Stimulated activated CD8-positive, alpha-beta memory T cell treated with anti-CD3 and anti-CD28 coated beads, Interleukin-15, amount 100 ng/mL, for 1 hour (primary cell): ENCODE measurements around the gene TMEM244.
"Not testable (repeated sequence)": the region's sequence is repeated elsewhere in the genome, so short reads cannot be mapped to it uniquely, and the experiment has no call there.

Experiments used
- DNase-seq: peaks from one replicate; pipeline ENCODE4 v3.0.0-alpha.2; 2020; ENCODE audit warnings: low read depth

The TMEM244 gene

GRCh38 chr6:129866688-129867087 is 5.6 kb upstream of the TMEM244 start:
- DNase-seq: no peak

GRCh38 chr6:129866256-129866655 is 5.1 kb upstream of the TMEM244 start:
- DNase-seq: no peak

GRCh38 chr6:129865013-129865412 is 3.9 kb upstream of the TMEM244 start:
- no peak for DNase-seq

GRCh38 chr6:129863664-129864063 is 2.5 kb upstream of the TMEM244 start:
- no peak for DNase-seq

GRCh38 chr6:129859524-129859923 is 1.6 kb downstream of the TMEM244 start:
- DNase-seq: no peak

- no peak for DNase-seq
Observed at GRCh38 chr6:129857838-129858237, 3.3 kb downstream of the TMEM244 start.

GRCh38 chr6:129853996-129854711 is 7.0 kb downstream of the TMEM244 start:
- DNase-seq: no peak

GRCh38 chr6:129852257-129852858 is 8.8 kb downstream of the TMEM244 start:
- no peak for DNase-seq

- DNase-seq: no peak
Observed at GRCh38 chr6:129849456-129849855, 11.7 kb downstream of the TMEM244 start.

GRCh38 chr6:129846761-129847160 is 14.4 kb downstream of the TMEM244 start:
- DNase-seq: no peak

- DNase-seq: no peak
Observed at GRCh38 chr6:129845696-129846095, 15.4 kb downstream of the TMEM244 start.

GRCh38 chr6:129844118-129844891 is 16.8 kb downstream of the TMEM244 start:
- no peak for DNase-seq

- DNase-seq: no peak
Observed at GRCh38 chr6:129843573-129843972, 17.5 kb downstream of the TMEM244 start.

- DNase-seq: no peak
Observed at GRCh38 chr6:129842881-129843409, 18.2 kb downstream of the TMEM244 start.

- no peak for DNase-seq
Observed at GRCh38 chr6:129842137-129842536, 19.0 kb downstream of the TMEM244 start.

- DNase-seq: not testable (repeated sequence)
Observed at GRCh38 chr6:129839562-129839961, 21.6 kb downstream of the TMEM244 start.

- DNase-seq: no peak
Observed at GRCh38 chr6:129835691-129836090, 25.4 kb downstream of the TMEM244 start.

- no peak for DNase-seq
Observed at GRCh38 chr6:129832299-129832698, 28.8 kb downstream of the TMEM244 start.

- DNase-seq: no peak
Observed at GRCh38 chr6:129828229-129828628, 32.9 kb downstream of the TMEM244 start.

- DNase-seq: no peak
Observed at GRCh38 chr6:129818251-129818650, 42.9 kb downstream of the TMEM244 start.

- no peak for DNase-seq
Observed at GRCh38 chr6:129817821-129818220, 43.3 kb downstream of the TMEM244 start.

- no peak for DNase-seq
Observed at GRCh38 chr6:129817332-129817731, 43.8 kb downstream of the TMEM244 start.
